GM12878 (cell line): ENCODE data around the gene CHID1. TPM values are rescaled to one million over a fixed set of nuclear protein-coding genes. Genes with fewer than 3 reads are reported as not detected.

Experiments used
- ATF7 ChIP-seq: fragments of 450-650 bp; IDR thresholded peaks from 2 replicates; pipeline ENCODE4 v1.6.1; 2016; ENCODE audit warnings: low read depth, mild to moderate bottlenecking
- BACH1 ChIP-seq: fragments of 450-650 bp; IDR thresholded peaks from 2 replicates; pipeline ENCODE4 v1.6.1; 2017; ENCODE audit warnings: mild to moderate bottlenecking, borderline replicate concordance
- BHLHE40 ChIP-seq, 2 experiments: fragments of 450-650 bp in 1 of 2; IDR thresholded peaks; 2 replicates each; pipeline ENCODE4 v1.6.1; 2011 to 2017; ENCODE audit warnings: low read depth in 2 of 2, borderline replicate concordance in 1 of 2, improper control_type of control experiment in 1 of 2, low read length in 1 of 2, mild to moderate bottlenecking in 1 of 2
- DPF2 ChIP-seq: fragments of 450-650 bp; IDR thresholded peaks from 2 replicates; pipeline ENCODE4 v1.6.1; 2017; ENCODE audit warnings: mild to moderate bottlenecking
- EGR1 ChIP-seq, 2 experiments: IDR thresholded peaks; 1 replicate in 1 of 2; 2 replicates in 1 of 2; pipeline ENCODE4 v1.6.1; 2011 to 2012; ENCODE audit warnings: low read depth in 2 of 2, low read length in 2 of 2, borderline replicate concordance in 1 of 2, mild to moderate bottlenecking in 1 of 2, moderate library complexity in 1 of 2
- EP300 ChIP-seq, 2 experiments: fragments of 150-350 bp in 1 of 2; IDR thresholded peaks; 2 replicates each; pipeline ENCODE4 v1.6.1; 2011 to 2012; ENCODE audit warnings: low read depth in 2 of 2, low read length in 2 of 2, borderline replicate concordance in 1 of 2, improper control_type of control experiment in 1 of 2, inconsistent platforms in 1 of 2; ENCODE audit not compliant: control insufficient read depth in 1 of 2
- ESRRA ChIP-seq: IDR thresholded peaks from 2 replicates; pipeline ENCODE4 v1.6.1; 2012; ENCODE audit warnings: mild to moderate bottlenecking, low read length, improper control_type of control experiment
- HDAC6 ChIP-seq: fragments of 200-600 bp; sonication (generic); IDR thresholded peaks from one replicate; pipeline ENCODE4 v1.8.0; 2017; ENCODE audit warnings: antibody characterized with exemption; ENCODE audit not compliant: unreplicated experiment
- LARP7 ChIP-seq: fragments of 450-650 bp; IDR thresholded peaks from 2 replicates; pipeline ENCODE4 v1.6.1; 2017; ENCODE audit warnings: mild to moderate bottlenecking
- NFYB ChIP-seq: IDR thresholded peaks from 2 replicates; pipeline ENCODE4 v1.6.1; 2011; ENCODE audit warnings: low read depth, mild to moderate bottlenecking, low read length, improper control_type of control experiment, moderate library complexity; ENCODE audit not compliant: insufficient read depth
- POLR2AphosphoS5 ChIP-seq: IDR thresholded peaks from 2 replicates; pipeline ENCODE4 v1.6.1; 2011; ENCODE audit warnings: mild to moderate bottlenecking, low read length, inconsistent platforms
- POU2F2 ChIP-seq: IDR thresholded peaks from 3 replicates; pipeline ENCODE4 v1.6.1; 2011; ENCODE audit warnings: low read depth, mild to moderate bottlenecking, low read length, borderline replicate concordance
- SRF ChIP-seq, 2 experiments: IDR thresholded peaks; 2 replicates each; pipeline ENCODE4 v1.6.1; 2011; ENCODE audit warnings: low read depth in 2 of 2, low read length in 2 of 2, mild to moderate bottlenecking in 1 of 2, moderate library complexity in 1 of 2
- TAF1 ChIP-seq: IDR thresholded peaks from 2 replicates; pipeline ENCODE4 v1.6.1; 2011; ENCODE audit warnings: mild to moderate bottlenecking, low read depth, low read length, borderline replicate concordance
- TCF3 ChIP-seq: IDR thresholded peaks from 2 replicates; pipeline ENCODE4 v1.6.1; 2012; ENCODE audit warnings: low read depth, mild to moderate bottlenecking, low read length, borderline replicate concordance; ENCODE audit not compliant: insufficient read depth
- WRNIP1 ChIP-seq: IDR thresholded peaks from 2 replicates; pipeline ENCODE4 v1.6.1; 2011; ENCODE audit warnings: low read depth, low read length, improper control_type of control experiment, borderline replicate concordance
- YY1 ChIP-seq: IDR thresholded peaks from 2 replicates; pipeline ENCODE4 v1.6.1; 2011; ENCODE audit warnings: low read depth, mild to moderate bottlenecking, low read length
- polyA plus RNA-seq, 11 experiments: library from polyadenylated mRNA; depleted of rRNA in 4 of 11; unstranded in 6 of 11; stranded (reverse) in 5 of 11; fragments of >200 nt; fragmentation: Nextera tagmentation in 4 of 11; fragmentation: Illumina TruSeq in 1 of 11; extraction: Ambion mirVana in 4 of 11; extraction: Trizol in 1 of 11; gene quantifications; 1 replicate in 1 of 11; 2 replicates in 10 of 11; pipeline versions ENCODE4 v1.2.1 to v1.2.3, GENCODE V29; 2011 to 2016; ENCODE audit warnings: inconsistent platforms in 2 of 11, missing spikeins in 2 of 11, low read depth in 1 of 11
- total RNA-seq, 4 experiments: library from RNA; depleted of rRNA in 3 of 4; stranded (reverse); fragments of >200 nt in 3 of 4; fragmentation: Illumina TruSeq in 1 of 4; extraction: Trizol in 1 of 4; gene quantifications; 2 replicates each; pipeline versions ENCODE4 v1.2.1 to v1.2.3, GENCODE V29; 2013 to 2021
- TF ChIP-seq, protein P1 (sequence below): fragments of 450-650 bp; conservative IDR thresholded peaks from 2 replicates; pipeline ENCODE4 v1.6.1; 2017; ENCODE audit warnings: mild to moderate bottlenecking, moderate library complexity
- TF ChIP-seq, protein P2 (sequence below), 3 experiments: IDR thresholded peaks in 2 of 3; conservative IDR thresholded peaks in 1 of 3; 2 replicates each; pipeline ENCODE4 v1.5.1; 2011; ENCODE audit warnings: low read depth in 3 of 3, low read length in 3 of 3, mild to moderate bottlenecking in 3 of 3, control low read depth in 2 of 3, moderate library complexity in 2 of 3, inconsistent platforms in 1 of 3, mixed read lengths in 1 of 3; ENCODE audit not compliant: control insufficient read depth in 2 of 3, insufficient read depth in 1 of 3; ENCODE audit errors: extremely low read depth in 1 of 3
- TF ChIP-seq, protein P3 (sequence below): IDR thresholded peaks from 2 replicates; pipeline ENCODE4 v1.6.1; 2011; ENCODE audit warnings: borderline replicate concordance, low read depth, mild to moderate bottlenecking, moderate library complexity, low read length; ENCODE audit not compliant: insufficient read depth, poor library complexity, severe bottlenecking
- TF ChIP-seq, protein P4 (sequence below): fragments of 450-650 bp; IDR thresholded peaks from 2 replicates; pipeline ENCODE4 v1.6.1; 2017; ENCODE audit warnings: borderline replicate concordance

The CHID1 gene
- total and polyA plus RNA-seq, 10 of the 15 experiments (the other 5 are each of a cell fraction or from before 2014, with no cell fraction given) = 4.8 to 75.2 (median 30.1) TPM

DNA sequence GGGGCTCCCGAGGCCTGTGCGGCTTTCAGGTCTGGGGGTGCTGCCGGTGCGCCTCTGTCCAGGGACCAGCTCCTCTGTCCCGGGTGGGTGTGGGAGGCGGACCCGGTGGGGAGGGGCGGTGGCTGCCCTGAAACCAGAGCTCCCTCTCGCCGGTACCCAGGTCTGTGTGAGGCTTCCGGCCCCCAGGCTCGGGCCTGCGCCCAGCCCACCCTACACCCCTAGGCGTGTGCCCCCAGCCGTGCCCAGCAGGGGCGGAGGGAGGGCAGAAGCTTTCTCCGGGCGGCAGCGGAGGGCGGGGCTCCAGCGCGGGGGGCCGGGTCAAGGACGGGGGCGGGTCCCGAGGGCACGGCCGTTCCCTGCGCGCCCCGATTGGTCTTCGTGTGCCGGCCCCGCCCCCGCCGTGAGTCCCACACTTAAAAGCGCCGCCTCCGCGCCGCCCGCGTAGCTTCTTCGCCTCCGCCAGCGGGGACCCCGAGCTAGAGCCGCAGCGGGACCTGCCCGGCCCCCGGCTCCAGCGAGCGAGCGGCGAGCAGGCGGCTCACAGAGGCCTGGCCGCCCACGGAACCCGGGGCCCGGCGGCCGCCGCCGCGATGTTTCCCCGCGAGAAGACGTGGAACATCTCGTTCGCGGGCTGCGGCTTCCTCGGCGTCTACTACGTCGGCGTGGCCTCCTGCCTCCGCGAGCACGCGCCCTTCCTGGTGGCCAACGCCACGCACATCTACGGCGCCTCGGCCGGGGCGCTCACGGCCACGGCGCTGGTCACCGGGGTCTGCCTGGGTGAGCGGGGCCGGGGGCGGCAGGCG lies 91.3 kb downstream of the CHID1 start (continued):
- TF ChIP-seq, protein P1, sequence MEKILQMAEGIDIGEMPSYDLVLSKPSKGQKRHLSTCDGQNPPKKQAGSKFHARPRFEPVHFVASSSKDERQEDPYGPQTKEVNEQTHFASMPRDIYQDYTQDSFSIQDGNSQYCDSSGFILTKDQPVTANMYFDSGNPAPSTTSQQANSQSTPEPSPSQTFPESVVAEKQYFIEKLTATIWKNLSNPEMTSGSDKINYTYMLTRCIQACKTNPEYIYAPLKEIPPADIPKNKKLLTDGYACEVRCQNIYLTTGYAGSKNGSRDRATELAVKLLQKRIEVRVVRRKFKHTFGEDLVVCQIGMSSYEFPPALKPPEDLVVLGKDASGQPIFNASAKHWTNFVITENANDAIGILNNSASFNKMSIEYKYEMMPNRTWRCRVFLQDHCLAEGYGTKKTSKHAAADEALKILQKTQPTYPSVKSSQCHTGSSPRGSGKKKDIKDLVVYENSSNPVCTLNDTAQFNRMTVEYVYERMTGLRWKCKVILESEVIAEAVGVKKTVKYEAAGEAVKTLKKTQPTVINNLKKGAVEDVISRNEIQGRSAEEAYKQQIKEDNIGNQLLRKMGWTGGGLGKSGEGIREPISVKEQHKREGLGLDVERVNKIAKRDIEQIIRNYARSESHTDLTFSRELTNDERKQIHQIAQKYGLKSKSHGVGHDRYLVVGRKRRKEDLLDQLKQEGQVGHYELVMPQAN = peak; percentile 87
- TF ChIP-seq POU2F2 = peak; percentile 70; the same call in 2 of the 3 replicates
- TF ChIP-seq DPF2 = peak; percentile 86
- TF ChIP-seq ESRRA = no peak
- TF ChIP-seq EP300 (IDR thresholded peaks at IDR 0.05; ENCODE audit: borderline replicate concordance in 1 of 2, control insufficient read depth in 1 of 2, low read depth in 2 of 2, low read length in 2 of 2) = no peak
- 0 out of 2 replicates have a peak, but pooled peaks have one; percentile 21 for TF ChIP-seq YY1
- TF ChIP-seq, protein P2, sequence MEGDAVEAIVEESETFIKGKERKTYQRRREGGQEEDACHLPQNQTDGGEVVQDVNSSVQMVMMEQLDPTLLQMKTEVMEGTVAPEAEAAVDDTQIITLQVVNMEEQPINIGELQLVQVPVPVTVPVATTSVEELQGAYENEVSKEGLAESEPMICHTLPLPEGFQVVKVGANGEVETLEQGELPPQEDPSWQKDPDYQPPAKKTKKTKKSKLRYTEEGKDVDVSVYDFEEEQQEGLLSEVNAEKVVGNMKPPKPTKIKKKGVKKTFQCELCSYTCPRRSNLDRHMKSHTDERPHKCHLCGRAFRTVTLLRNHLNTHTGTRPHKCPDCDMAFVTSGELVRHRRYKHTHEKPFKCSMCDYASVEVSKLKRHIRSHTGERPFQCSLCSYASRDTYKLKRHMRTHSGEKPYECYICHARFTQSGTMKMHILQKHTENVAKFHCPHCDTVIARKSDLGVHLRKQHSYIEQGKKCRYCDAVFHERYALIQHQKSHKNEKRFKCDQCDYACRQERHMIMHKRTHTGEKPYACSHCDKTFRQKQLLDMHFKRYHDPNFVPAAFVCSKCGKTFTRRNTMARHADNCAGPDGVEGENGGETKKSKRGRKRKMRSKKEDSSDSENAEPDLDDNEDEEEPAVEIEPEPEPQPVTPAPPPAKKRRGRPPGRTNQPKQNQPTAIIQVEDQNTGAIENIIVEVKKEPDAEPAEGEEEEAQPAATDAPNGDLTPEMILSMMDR (IDR thresholded peaks at IDR 0.05 in 2 of 3, conservative IDR thresholded peaks at IDR 0.05 in 1 of 3; ENCODE audit: control insufficient read depth in 2 of 3, extremely low read depth in 1 of 3, insufficient read depth in 1 of 3, low read depth in 3 of 3, low read length in 3 of 3) = peak in 1 of 3 experiments; percentile 26; a peak in 1 of 6 replicates
- no peak for TF ChIP-seq WRNIP1
- TF ChIP-seq ATF7 = no peak
- peak; percentile 74; the same call in 1 of the 2 replicates for TF ChIP-seq TAF1
- no peak for TF ChIP-seq HDAC6
- TF ChIP-seq TCF3 = peak; percentile 73; the same call in 1 of the 2 replicates
- TF ChIP-seq LARP7 = peak; percentile 94
- peak in 1 of 2 experiments; percentile 87; a peak in 2 of 3 replicates for TF ChIP-seq EGR1 (IDR thresholded peaks at IDR 0.05; ENCODE audit: borderline replicate concordance in 1 of 2, low read depth in 2 of 2, low read length in 2 of 2)
- TF ChIP-seq BACH1 = peak; percentile 92
- TF ChIP-seq, protein P3, sequence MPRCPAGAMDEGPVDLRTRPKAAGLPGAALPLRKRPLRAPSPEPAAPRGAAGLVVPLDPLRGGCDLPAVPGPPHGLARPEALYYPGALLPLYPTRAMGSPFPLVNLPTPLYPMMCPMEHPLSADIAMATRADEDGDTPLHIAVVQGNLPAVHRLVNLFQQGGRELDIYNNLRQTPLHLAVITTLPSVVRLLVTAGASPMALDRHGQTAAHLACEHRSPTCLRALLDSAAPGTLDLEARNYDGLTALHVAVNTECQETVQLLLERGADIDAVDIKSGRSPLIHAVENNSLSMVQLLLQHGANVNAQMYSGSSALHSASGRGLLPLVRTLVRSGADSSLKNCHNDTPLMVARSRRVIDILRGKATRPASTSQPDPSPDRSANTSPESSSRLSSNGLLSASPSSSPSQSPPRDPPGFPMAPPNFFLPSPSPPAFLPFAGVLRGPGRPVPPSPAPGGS = no peak
- TF ChIP-seq, protein P4, sequence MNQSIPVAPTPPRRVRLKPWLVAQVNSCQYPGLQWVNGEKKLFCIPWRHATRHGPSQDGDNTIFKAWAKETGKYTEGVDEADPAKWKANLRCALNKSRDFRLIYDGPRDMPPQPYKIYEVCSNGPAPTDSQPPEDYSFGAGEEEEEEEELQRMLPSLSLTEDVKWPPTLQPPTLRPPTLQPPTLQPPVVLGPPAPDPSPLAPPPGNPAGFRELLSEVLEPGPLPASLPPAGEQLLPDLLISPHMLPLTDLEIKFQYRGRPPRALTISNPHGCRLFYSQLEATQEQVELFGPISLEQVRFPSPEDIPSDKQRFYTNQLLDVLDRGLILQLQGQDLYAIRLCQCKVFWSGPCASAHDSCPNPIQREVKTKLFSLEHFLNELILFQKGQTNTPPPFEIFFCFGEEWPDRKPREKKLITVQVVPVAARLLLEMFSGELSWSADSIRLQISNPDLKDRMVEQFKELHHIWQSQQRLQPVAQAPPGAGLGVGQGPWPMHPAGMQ = no peak
- peak; percentile 86 for TF ChIP-seq POLR2AphosphoS5
- TF ChIP-seq BHLHE40 (IDR thresholded peaks at IDR 0.05; ENCODE audit: borderline replicate concordance in 1 of 2, low read depth in 2 of 2, low read length in 1 of 2) = peak in 1 of 2 experiments; percentile 50; a peak in 2 of 4 replicates
- TF ChIP-seq SRF (IDR thresholded peaks at IDR 0.05; ENCODE audit: low read depth in 2 of 2, low read length in 2 of 2) = no peak
- peak; percentile 79; the same call in 1 of the 2 replicates for TF ChIP-seq NFYB
